ENCODE data around the gene ERCC4.

GRCh38 chr16:13996778-13997288 is 76.9 kb downstream of the ERCC4 start:
- TF ChIP-seq CTCF (IDR thresholded peaks at IDR 0.05; ENCODE audit: insufficient read depth, low read depth, low read length) (no peak), EZH2 (IDR thresholded peaks at IDR 0.05; ENCODE audit: insufficient read depth, low read length) (no peak)
